NOMO-1 treated with dmso at 0.1 percent for 144 hours (cell line): ENCODE results near the gene OR11H1.
"Not testable (repeated sequence)": the region's sequence is repeated elsewhere in the genome, so short reads cannot be mapped to it uniquely, and the experiment has no call there.

ENCODE experiments used
- DNase-seq: peaks from one replicate; lab custom pipeline; 2025; ENCODE audit not compliant: unreplicated experiment; lab: John Stamatoyannopoulos, UW

The OR11H1 gene

GRCh38 chr22:15527892-15528291 is at the start of gene OR11H1:
TSS of gene OR11H1 (plus strand) at chr22:15528192. CDS start at chr22:15528192, 0 bp downstream.
- not testable (repeated sequence) for DNase-seq

GRCh38 chr22:15509967-15510366 is 18.0 kb upstream of the OR11H1 start:
- not testable (repeated sequence) for DNase-seq

GRCh38 chr22:15515896-15516295 is 12.1 kb upstream of the OR11H1 start:
- DNase-seq = not testable (repeated sequence)

- DNase-seq = not testable (repeated sequence)
Measured at GRCh38 chr22:15553767-15554166, 25.8 kb downstream of the OR11H1 start.

GRCh38 chr22:15563461-15563860 is 35.5 kb downstream of the OR11H1 start:
- not testable (repeated sequence) for DNase-seq

GRCh38 chr22:15565063-15565462 is 37.1 kb downstream of the OR11H1 start:
- not testable (repeated sequence) for DNase-seq
